Suppressor macrophage treated with lipopolysaccharide for 4 hours (primary cell): ENCODE measurements around the gene GEMIN2.
"Not testable (repeated sequence)": the region's sequence is repeated elsewhere in the genome, so short reads cannot be mapped to it uniquely, and the experiment has no call there.

Experiments used
- DNase-seq: peaks from one replicate; pipeline ENCODE4 v3.0.0-alpha.2; 2020

GEMIN2 gene

DNA sequence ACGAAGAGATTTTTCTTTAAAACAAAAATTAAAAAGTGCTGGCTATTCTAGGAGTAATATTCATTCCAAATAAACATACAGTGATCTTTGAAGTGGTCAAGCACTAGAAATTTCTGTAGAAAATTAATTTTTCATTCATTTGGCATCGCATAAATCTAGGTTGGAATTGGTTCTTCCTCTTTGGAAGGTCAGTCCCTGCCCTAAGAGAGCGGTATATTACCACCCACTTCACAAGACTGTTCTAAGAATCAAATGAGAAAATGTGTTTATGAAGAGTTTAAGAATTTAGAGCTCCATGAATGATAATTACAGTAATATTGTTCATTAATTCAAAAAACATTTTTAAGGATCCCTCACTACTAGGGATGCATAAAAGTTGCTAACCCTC is 444 bp upstream of the GEMIN2 start:
- peak; percentile 2 for DNase-seq

DNA sequence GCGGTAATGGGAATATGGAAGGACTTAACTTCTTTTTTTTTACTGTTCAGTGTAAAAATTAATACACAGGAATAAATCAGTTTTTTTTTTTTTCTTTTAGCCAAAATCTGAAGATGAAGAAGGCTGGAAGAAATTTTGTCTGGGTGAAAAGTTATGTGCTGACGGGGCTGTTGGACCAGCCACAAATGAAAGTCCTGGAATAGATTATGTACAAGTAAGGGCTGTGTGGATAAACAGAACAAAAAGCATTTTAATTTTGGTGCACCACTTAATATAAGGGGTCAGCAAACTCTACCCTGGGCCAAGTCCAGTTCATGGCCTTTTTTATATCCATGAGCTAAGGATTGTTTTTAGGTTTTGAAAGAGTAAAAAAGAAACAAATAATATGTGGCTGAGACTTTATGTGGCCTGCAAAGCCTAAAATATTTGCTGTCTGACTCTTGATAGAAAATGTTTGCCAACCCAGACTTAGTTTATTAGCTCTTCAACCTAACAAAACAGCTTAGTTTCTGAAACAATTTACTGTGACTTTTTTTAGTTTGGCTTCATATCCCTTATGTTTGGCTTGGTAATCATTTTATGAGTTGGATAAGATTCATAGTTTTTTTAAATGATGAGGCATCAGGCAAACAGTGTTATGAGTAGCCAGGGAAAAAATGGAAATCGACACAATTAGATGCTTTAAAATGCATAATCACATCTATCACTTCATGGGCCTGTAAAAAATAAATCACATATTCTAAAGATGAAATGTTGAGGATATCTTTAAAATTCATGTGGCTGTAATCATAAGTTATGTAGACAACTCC is 8.4 kb downstream of the GEMIN2 start:
- DNase-seq, result no peak

DNA sequence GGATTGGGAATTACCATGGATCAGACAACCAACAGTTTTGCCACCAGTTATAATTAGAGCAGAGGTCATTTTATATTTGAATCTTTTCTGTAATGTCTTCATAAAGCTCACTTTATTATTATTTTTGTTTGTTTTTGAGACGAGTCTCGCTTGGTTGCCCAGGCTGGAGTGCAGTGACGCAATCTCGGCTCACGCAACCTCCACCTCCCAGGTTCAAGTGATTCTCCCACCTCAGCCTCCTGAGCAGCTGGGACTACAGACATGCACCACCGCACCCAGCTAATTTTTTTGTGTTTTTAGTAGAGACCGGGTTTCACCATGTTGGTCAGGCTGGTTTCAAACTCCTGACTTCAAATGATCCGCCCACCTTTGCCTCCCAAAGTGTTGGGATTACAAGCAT is 23.7 kb downstream of the GEMIN2 start:
- DNase-seq, result not testable (repeated sequence)

DNA sequence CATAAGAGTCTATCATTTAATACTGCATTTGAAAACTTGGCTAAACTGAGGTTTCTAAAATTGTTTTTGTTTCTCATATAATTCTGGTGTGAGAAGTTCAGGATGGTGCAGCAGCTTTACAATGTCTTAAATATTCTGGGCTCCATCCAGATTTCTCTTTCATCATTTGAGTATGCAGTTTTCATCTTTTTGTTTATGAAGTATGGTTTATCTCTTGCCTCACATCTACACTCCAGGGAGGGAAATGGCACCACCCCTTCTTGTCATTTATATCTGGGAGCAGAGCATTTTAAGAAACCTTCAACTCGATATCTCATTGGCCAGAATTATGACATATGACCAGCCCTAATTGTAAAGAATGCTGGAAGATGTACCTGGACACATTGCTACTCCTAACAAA is 24.3 kb downstream of the GEMIN2 start:
- no peak for DNase-seq

DNA sequence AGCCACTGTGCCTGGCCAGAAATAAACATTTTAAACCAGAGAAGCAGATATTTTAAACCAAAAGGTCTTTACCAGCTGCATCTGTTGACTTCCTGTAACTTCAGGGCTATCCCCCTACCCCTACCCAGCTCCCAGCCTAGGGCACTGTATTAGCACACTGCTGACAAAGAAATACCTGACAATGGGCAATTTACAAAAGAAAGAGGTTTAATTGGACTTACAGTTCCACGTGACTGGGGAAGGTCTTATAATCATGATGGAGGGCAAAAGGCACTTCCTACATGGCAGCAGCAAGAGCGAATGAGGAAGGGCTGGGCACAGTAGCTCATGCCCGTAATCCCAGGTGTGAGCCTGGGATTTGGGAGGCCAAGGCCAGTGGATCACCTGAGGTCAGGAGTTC is 26.0 kb downstream of the GEMIN2 start:
- no peak for DNase-seq

DNA sequence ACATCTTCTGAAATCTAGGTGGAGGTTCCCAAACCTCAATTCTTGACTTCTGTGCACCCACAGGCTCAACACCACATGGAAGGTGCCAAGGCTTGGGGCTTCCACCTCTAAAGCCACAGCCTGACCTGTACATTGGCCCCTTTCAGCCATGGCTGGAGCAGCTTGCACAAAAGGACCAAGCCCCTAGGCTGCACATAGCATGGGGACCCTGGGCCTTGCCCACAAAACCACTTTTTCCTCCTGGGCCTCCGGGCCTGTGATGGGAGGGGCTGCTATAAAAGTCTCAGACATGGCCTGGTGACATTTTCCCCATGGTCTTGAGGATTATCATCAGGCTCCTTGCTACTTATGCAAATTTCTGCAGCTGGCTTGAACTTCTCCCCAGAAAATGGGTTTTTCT is 27.5 kb downstream of the GEMIN2 start:
- not testable (repeated sequence) for DNase-seq

DNA sequence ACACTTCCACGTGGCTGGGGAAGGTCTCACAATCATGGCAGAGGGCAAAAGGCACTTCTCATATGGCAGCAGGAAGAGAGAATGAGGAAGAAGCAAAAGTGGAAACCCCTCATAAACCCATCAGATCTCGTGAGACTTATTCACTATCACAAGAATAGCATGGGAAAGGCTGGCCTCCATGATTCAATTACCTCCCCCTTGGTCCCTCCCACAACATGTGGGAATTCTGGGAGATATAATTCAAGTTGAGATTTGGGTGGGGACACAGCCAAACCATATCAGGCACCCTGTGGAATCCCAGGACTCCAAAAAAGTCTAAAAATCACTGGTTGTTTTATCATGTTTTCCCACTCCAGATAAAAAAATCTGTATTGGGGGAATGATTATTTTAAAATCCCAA is 29.1 kb downstream of the GEMIN2 start:
- DNase-seq, result not testable (repeated sequence)

DNA sequence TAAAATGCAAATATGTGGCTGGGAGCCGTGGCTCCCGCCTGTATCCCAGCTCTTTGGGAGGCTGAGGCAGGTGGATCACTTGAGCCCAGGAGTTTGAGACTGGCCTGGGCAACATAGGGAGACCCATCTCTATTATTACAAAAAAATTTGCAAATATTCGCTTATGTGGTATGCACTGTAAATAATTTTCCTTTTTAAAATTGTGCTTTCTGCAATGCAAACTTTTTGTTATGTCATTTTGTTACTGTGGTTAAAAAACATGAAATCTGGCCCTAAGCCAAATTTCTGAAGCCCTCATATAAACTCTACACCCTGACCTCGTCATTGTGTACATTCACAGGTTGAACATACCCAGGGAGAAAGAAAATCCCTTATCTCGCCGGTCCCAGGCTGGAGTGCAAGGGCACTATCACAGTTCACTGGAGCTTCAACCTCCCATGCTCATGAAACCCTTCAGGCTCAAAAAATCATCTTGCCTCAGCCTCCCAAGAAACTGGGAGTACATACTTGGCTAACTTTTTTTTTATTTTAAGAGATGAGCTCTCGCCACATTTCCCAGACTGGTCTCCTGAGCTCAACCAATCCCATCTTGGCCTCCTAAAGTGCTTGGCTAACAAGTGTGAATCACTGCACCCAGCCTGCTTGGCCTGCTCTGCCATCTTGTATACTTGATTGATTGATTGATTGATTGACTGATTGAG is 31.3 kb downstream of the GEMIN2 start:
- no peak for DNase-seq

DNA sequence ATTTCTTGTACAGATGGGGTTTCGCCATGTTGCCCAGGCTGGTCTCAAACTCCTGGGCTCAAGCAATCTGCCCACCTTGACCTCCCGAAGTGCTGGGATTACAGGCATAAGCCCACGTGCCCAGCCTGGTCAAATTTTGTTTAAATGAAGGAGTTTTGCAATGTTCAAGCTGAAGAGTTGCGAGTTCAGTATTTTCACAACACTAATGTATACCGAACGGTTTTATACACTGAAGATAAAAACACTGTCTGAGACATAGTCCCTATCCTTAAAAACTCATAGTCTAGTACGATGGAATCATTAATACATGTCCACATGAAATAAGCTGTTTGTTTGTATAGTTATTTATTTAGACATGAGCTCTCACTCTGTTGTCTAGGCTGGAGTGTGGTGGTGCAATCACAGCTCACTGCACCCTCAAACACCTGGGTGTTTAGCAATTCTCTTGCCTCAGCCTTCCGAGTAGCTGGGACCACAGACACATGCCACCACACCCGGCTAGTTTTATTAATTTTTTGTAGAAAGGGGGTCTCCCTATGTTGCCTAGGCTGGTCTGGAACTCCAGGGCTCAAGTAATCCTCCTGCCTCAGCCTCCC is 40.6 kb downstream of the GEMIN2 start:
- no peak for DNase-seq

DNA sequence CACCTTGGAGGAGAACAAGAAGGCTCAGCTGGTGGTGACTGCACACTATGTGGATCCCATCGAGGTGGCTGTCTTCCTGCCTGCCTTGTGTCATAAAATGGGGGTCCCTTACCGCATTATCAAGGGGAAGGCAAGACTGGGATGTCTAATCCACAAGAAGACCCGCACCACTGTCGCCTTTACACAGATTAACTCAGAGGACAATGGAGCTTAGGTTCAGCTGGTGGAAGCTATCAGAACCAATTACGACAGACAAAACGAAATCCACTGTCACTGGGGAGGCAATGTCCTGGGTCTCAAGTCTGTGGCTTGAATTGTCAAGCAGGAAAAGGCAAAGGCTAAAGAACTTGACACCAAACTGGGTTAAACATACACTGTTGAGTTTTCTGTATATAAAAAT is 43.4 kb downstream of the GEMIN2 start:
- no peak for DNase-seq

DNA sequence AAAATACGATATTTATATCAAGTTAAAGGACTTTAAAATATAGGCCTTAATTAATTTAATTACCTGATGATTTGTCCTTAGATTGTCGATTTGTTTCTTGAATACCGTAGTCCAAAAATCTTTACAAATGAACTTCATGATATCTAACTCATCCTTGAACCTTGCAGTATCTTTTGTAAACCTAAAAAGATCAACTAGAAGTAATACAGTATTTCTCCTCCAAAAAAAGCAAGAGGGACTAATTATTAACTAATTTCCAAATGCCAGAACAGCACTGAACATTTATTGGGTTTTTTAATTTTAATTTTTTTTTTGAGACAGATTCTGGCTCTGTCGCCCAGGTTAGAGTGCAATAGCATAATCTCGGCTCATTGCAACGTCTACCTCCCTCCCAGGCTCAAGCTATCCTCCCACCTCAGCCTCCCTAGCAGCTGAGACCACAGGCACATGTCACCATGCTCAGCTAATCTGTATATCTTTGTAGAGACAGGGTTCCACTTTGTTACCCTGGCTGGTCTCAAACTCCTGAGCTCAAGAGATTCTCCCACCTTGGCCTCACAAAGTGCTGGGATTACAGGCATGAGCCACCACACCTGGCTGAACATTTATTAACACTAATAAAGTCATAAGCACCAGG is 44.2 kb downstream of the GEMIN2 start:
- no peak for DNase-seq

DNA sequence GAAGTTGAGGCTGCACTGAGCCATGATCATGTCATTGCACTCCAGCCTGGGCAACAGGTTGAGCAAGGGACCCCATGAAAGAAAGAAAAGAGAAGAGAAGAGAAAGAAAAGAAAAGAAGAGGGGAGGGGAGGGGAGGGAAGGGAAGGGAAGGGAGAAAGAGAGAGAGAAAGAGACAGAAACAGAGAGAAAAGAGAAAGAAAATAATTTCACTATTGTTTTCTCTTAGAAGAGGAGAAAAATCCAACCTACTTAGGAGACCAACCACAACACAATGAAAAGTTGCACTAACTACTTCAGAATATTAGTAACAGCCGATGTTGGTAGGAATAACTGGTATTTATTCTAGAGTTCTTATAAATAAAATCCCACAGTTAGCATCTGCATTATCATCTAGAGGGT is 46.4 kb downstream of the GEMIN2 start:
- no peak for DNase-seq

DNA sequence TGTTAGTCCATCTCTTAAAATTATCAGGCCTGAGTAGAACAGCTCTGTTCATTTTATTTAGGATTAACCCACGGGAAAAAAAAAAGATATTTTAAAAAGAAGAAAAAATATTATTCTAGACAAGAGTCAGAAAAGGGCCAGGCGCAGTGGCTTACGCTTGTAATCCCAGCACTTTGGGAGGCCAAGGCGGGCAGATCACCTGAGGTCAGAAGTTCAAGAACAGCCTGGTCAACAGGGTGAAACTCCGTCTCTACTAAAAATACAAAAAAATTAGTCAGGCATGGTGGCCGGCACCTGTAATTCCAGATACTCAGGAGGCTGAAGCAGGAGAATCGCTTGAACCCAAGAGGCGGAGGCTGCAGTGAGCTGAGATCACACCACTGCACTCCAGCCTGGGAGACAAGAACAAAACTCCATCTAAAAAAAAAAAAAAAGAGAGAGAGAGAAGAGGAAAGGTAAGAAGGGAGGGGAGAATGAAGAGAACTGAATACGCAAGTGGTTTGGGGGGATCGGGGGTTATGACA is 53.7 kb downstream of the GEMIN2 start:
- DNase-seq, result not testable (repeated sequence)

DNA sequence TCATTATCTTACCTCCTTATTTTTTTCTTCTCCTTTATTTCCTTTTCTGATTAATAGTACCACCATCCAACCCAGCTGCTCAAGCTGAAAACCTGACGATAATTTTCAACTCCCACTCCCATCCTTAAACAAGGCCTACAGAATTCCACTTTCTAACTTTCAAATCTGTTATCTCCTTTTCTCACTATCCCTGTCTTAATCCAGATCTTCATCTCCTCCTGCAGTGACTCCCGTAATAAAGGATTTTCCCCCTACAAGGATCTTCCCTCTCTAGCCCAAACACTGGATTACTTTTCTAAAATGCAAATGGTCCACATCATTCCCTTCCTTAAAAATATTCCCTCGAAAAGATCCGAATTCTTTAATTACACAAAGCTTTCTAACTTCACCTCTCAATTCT is 54.5 kb downstream of the GEMIN2 start:
- DNase-seq, result no peak

DNA sequence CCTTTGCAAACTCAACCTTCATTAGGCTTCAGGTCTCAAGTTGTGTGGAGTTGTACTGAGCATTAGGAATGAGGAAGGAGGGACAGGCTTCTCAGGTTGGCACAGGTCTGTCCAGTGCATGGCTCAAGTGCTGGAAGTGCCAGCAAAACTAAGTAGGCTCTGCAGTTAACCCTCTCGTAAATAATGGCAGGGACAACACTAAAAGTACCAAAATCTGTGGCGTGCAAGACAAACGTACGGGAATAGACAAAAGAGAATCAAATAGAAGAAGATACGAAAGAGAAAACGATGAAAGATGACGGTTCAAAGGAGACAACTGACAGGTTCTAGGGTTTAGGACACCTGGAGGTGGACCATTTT is 55.4 kb downstream of the GEMIN2 start:
- DNase-seq, result peak; percentile 12

DNA sequence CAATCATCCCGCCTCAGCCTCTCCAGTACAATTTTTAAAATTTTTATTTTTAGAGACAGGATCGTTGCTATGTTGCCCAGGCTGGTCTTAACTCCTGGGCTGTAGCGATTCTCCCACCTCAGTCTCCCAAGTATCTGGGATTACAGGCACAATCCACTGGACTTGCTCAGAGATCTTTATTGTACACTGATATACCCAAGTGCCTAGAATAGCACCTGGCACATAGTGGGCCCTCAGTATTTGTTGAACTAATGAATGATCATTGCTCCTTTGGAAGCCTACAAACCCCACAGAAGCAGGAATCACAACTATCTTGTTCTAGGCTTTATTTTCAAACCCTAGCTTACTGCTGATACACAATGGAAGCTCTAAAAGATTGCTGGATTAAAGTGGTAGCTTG is 59.1 kb downstream of the GEMIN2 start:
- DNase-seq, result no peak

DNA sequence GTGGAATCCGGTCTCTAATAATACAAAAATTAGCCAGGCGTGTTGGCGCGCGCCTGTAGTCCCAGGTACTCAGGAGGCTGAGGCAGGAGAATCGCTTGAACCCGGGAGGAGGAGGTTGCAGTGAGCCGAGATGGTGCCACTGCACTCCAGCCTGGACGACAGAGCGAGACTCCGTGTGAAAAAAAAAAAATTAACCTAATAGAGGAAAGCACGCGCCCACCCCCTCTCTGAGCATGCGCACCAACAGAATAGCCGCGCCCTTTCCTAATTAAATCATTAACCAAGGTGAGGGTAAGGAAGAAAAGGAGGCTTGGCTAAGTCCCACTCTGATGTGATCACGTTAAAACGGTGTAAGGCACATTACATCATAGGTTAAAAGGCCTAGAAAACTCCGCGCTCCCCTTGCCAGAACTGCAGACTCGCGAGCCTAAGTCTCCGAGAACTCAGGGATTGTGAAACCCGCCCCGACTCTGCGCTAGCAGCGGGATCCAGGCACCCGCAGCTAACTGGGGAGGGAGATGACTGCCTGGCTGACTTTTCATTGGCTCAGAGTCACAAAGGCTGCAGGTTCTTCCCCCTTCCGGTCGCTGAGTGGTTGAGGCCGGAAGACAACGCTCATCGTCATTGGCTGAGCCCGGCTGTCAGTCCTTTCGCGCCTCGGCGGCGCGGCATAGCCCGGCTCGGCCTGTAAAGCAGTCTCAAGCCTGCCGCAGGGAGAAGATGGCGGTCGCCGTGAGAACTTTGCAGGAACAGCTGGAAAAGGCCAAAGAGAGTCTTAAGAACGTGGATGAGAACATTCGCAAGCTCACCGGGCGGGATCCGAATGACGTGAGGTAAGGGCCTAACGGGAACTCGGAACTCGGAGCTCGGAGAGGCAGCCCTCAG is 60.7 kb downstream of the GEMIN2 start, which contains the start of gene PNN:
Gene PNN, plus strand, starts transcription at position 695 of the 885 bp plus-strand sequence. Its CDS starts 26 bp downstream, at position 721.
- DNase-seq, result peak; percentile 99

DNA sequence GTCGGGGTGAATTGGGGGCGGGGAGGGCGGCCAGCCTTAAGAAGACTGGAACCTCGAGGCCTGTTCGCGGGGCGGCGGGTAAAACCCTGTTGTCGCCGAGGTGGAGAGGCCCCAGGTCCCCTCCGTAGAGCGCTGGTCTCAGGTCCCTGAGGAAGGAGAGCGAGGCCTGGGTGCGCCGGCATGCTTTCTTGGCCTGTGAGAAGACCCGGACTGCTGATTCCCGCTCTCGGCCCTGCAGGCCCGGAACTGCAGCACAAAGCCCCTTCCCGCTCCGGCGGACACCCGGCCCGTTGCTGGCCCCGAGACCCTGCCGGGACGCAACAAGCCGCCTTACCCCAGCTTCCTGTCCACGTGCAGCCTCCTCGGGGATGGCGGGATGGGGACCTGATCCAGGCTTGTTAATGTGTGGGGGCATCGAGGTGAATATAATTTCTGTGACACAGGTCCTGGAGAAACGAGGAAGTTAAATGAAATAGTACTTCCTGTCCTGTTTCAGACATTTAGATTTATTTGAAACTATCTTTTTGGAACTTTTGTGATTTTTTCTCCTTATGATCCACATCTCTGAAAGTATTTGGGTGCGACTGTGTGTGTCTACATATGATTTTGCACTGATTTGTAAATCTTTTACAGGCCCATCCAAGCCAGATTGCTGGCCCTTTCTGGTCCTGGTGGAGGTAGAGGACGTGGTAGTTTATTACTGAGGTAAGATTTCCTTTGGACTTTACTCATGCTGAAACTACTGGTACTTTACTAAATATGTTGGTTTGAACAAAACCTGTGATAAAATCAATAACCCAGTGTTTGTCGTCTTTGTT is 61.5 kb downstream of the GEMIN2 start:
- DNase-seq, result peak; percentile 24

DNA sequence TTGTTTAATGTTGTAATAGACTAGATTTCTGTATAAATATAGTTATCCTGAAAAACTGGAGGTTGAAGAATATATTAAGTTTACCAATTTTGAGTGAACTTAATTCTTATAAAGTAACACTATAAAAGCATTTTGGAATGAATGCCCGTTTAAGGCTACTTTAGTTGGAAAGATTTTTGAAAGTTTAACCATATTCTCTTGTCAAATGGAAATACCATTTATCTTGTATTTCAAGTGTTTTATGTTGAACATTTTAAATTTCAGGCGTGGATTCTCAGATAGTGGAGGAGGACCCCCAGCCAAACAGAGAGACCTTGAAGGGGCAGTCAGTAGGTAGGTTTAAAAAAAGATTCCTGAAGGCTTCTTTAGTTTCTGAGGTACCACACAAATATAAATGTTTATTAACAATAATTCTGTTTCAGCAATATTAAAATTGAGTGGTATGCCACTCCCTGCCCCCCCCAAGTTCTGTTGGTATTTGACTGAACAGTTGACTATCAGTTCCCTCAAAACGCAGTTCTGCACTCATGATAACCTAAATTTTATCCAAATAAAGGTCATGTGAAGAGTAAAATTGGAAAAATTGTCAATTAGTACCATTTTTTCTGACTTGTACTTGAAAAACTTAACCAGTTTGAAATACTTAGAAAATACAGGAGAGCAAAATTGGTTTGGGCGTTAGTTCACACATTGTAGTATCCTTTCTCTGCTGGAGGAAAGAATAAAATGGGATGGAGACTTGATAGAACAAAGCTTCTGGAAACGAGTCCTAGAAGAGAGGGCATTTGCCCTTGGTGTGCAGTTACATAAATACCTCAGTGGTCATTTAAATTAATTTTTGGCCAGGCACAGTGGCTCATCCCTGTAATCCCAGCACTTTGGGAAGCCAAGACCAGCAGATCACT is 62.4 kb downstream of the GEMIN2 start:
- no peak for DNase-seq

DNA sequence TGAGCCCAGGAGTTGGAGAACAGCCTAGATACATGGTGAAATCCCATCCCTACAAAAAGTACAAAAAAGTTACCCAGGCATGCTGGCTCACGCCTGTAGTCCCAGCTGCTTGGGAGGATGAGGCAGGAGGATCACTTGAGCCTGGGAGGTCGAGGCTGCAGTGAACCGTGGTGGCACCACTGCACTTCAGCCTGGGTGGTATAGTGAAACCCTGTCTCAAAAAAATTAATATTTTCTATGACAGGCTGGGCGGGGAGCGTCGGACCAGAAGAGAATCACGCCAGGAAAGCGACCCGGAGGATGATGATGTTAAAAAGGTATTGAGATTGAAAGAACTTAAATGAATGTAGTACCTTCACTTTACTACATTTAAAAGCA is 63.0 kb downstream of the GEMIN2 start:
- DNase-seq, result no peak
